Posterior vena cava (tissue), 2 donors: Measurements from ENCODE around the gene NKAIN2. TPM values are rescaled to one million over a fixed set of nuclear protein-coding genes. Genes with fewer than 3 reads are reported as not detected.

Experiments
- DNase-seq: peaks from one replicate; pipeline ENCODE4 v3.0.0-alpha.2; 2020; ENCODE audit warnings: low spot score
- intact Hi-C, 2 donors: fragments of 100-400 bp; cut with DNase I; formaldehyde crosslinking; loops; one replicate each; pipeline versions ENCODE4 v1.14.1 to v1.14.2; 2022 to 2023
- total RNA-seq, 2 donors: library from RNA; stranded (reverse); fragmentation: NEBNext Ultra II Directional; extraction: Animal tissue kit (Norgen Biotek cat#: 25700); gene quantifications; one replicate each; pipeline ENCODE4 v1.2.1, GENCODE V29; 2021
- donor health status: DM: yes; HTN: yes; CAD: no.
- donor health status: DM: yes; HTN: yes; CAD: no.

Gene NKAIN2
- total RNA-seq, 2 donors from 2014 or later = 0.23 to 0.81 TPM

DNA sequence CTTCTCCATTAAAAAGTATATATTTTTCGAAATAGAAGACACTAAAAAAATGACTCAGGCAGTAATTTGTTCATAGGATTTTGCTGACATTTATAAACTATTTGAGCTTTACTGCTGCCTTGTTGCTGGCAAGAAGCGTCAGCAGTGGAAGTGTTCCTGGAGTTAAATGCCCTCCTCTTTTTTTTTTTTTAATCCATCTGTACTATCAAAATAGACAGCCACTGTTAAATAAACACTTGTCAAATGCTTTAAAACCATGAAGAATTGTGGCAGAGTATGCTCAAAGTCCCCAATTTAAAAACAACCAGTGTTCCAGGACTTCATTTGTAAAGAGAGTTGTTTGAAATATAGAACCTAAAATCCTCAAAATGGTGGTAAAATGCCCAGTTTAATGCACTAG is 253.8 kb downstream of the NKAIN2 start:
- DNase-seq = no peak
- intact Hi-C loops = no loop called here

DNA sequence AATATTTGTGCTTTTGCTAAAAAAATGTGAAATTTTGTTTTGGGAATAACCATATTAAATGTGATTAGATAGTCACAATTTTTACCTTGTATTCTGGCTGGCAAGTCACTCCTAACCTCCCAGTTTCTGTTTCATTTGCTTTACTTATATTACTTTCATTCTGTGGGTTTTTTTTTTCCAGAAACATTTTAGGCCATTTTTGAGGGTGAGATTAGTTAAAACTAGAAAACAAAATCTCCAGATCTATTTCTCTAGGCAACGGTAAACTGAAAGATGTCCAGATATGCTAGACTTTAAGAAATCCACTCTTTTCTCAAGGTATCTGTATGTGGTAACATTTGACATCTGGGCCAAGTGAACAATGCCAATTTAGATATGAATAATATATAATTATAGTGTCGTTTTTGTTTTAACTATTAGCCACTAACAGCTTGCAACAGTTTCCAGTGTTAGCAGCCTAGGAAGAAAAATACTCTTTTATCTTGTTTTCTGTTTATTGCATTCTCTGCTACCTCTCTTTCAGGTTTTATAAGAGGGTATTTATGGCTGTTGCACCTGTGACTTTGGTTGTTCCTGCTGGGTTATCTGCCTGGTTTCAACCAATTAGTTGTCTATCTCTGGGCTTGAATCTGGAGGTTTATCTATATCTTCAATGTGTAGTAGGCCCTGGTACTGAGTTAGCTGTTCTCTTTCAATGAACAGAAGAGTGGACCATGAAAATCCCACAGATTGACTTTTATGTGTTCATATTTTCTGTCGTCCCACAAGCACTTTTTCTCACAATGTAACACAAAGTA is 260.9 kb downstream of the NKAIN2 start:
- no peak for DNase-seq
- intact Hi-C loops = no loop called here

DNA sequence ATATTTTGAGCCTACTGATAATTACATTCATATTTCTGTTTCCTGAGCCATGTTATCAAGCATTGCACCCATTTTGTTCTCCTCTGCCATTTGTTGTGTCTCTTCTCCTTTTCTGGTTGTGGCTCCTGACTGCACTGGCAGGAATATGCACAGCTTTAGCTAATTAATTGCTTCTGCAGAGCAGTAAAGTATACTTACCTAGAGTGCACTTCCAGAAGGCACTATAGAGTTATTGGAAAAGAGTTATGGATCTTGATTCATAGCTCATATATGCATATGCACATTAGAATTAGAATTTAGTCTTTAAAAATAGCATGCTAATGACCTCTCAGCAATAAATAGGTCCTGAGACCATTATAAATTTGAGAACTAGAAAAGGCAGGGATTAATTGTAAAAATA is 262.6 kb downstream of the NKAIN2 start:
- DNase-seq = no peak
- intact Hi-C loops = no loop called here

GRCh38 chr6:124066946-124067552 is 263.4 kb downstream of the NKAIN2 start:
- intact Hi-C loops = no loop called here
- DNase-seq = no peak

DNA sequence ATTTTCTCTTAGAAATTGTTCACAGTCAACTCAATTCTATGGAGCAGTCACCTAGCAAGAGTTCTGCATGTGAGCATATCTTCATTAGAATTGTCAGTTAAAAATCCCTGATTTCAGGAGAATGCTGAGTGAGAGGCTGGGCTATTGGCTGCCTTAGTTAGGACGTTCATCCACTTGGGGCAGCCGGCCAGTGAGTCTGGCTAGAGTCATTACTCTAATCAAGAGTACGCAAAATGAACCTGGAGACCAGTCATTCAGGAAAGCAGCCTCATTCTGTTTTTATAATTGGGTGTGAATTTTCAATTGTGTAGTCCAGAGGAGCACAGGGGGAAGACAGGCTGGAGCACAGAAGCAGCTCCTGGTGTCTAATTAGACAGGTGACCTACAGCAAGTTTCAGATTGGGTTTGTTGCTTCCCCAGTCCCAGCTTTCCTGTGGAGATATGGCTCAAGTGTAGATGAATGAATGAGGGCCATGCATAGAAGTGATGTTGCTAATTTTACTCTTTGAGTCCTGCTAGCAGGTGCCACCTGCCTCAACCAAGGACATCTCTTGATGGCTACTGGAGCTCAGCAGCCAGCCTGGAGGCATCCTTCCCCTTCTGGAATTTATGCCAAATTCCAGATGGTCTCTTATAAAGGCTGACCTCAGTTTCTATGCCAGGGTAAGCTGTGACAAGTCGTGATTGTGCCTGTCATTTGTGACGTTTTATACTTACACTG is 265.7 kb downstream of the NKAIN2 start:
- DNase-seq = no peak
- intact Hi-C loops = no loop called here

DNA sequence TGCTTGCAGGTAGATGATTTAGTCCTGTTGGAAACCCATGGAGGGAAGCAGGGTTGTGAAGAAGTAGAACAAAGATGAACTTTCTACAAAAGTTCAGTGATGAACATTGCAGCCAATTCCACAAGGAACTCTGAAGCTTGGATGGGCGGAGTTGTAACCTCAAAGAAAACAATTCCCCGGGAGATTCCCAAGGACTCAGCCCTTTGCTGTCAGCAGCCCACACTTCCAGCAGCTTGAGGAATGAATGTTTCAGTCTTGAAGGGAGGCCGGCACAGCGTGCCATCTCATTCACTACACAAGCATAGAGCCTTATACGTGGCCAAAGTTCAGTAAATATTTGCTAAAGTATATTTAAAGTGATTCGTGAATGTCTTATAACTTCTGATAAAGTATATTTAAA is 269.4 kb downstream of the NKAIN2 start:
- intact Hi-C loops = no loop called here
- no peak for DNase-seq

GRCh38 chr6:124073820-124074587 is 270.3 kb downstream of the NKAIN2 start:
- intact Hi-C loops = no loop called here
- no peak for DNase-seq

DNA sequence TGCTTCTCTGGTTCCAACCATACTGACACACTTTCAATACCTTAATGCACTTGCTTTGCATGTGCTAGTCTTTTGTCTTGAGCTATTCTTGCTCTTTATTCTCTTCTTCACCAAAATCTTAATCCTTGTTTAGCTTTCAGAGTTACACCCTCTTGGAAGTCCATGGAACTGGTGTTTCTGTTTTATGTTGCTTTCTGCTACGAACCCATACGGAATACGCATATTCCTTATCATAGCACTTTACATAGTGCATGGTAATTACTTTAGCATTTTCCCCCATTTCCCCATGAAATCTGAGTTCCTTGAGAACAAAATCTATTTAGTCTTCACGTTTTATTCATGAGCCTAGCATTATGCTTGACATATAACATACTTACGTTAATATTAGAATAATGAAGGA is 270.9 kb downstream of the NKAIN2 start:
- intact Hi-C loops = no loop called here
- DNase-seq = no peak

DNA sequence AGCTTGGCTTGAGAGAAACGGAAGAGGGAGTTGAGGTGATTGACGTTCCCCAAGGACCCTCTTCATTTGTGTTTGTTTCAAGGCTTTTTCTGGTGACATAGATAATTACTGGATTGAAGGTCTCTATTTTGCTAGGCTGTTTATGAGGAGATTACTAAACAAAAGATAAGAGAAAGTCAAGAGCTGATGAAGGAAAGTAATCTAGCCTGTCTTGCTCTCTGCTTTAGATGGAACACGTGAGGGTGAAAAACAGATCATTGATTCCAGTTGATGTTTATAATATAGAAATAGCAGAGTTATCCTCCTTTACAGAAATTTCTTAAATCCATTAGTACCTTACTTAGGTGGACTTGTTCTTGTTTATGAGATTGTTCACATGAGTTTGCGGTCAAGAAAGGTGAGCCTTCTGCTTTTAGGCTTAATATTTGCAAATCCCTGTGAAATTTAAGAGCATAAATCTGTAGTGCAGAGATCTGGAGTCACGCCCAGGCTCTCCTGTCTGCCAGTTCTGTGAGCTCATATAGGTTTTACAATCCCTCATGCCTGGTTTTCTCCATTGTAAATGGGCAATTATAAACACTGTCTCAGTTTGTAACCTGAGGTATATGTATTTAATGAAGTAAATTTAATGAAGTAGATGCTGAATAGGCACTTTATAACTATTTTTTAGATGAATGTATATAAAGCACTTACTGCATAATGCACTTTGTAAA is 272.8 kb downstream of the NKAIN2 start:
- DNase-seq = no peak
- intact Hi-C loops = no loop called here

- DNase-seq = no peak
- intact Hi-C loops = no loop called here
These were observed 274.5 kb downstream of the NKAIN2 start for GRCh38 chr6:124078169-124078568.

DNA sequence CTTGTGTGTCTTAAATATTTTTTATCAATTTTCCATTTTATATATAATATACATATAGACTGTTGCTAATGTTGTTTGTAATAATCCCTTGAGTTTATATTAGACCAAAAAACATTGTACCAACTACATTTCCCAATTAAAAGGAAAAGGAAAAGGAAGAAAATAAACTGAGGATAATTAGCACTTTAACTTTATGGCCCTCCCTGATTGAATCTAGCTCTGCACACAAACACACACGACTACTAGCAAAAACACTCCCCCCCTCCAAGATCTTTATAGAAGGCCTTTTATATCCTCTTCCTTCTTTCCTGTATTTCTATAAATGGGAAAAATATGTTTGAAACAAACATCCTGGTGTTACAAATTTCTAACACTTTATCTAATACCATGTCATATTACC is 276.8 kb downstream of the NKAIN2 start:
- no peak for DNase-seq
- intact Hi-C loops = no loop called here

DNA sequence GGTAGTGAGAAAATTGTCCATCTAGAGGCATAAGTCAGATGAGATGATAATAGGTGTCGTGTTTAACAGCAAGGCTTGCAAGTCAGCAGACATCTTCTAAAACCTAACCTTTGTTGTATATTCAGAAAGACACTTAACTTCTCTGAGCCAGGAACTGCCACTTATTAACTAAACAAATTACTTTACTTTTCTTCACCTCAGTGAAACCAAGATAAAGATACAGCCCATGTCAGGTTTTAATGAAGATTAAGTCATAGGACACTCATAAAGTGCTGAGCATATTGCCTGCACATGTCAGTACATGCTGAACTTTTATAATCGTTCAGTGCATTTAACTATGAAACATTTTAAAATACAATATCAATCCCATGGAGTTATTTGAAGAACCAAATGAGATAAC is 286.8 kb downstream of the NKAIN2 start:
- intact Hi-C loops = no loop called here
- DNase-seq = no peak

DNA sequence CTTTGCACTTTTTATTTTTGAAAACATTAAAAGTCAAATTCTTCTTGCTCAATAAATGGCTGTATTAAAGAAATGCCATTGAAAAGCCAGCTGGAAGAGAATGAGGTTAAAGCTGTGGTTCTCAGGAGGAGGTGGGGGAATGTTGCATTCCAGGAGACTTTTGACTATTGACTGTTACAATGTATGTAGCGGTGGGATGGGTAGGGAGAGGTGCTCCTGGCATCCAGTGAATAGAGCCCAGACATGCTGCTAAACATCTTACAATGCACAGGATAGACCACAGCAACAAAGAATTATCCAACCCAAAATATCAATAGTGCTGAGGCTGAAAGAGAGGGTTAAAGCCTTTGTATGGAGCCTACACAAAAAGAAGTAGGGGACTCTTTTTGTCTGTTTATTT is 295.9 kb downstream of the NKAIN2 start:
- intact Hi-C loops = no loop called here

DNA sequence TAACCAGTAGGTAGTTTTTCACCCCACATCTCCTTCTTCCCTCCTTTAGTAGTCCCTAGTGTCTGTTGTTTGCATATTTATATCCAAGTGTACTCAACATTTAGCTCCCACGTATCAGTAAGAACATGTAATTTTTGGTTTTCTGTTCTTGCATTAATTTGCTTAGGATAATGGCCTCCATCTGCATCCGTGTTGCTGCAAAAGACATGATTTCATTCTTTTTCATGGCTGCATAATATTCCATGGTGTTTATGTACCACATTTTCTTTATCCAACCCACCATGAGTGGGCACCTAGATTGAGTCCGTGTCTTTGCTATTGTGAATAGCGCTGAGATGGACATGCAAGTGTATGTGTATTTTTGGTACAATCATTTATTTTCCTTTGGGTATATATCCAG is 306.8 kb downstream of the NKAIN2 start:
- intact Hi-C loops = no loop called here
- no peak for DNase-seq

More for the DNA sequence above, 295.9 kb downstream of the NKAIN2 start:
- no peak for DNase-seq

DNA sequence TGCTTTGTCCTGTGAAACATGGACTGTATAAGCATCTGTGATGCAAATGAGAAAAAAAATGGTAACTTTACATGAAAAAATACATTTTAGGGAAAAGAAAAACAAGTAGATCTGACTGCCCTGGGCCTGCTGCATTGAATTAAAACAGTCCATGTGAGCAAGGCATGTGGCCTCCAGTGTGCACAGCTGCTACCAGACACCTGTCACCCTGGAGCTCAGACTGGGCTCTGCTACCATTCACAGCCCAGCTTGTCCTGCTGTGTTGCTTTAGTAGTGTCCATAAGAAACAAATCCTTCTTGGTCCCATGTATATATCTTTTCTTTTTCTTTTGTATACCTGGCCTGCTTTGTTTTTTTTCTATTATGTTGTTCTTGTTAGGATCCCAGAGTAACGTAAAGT is 315.9 kb downstream of the NKAIN2 start:
- no peak for DNase-seq
- intact Hi-C loops = no loop called here

DNA sequence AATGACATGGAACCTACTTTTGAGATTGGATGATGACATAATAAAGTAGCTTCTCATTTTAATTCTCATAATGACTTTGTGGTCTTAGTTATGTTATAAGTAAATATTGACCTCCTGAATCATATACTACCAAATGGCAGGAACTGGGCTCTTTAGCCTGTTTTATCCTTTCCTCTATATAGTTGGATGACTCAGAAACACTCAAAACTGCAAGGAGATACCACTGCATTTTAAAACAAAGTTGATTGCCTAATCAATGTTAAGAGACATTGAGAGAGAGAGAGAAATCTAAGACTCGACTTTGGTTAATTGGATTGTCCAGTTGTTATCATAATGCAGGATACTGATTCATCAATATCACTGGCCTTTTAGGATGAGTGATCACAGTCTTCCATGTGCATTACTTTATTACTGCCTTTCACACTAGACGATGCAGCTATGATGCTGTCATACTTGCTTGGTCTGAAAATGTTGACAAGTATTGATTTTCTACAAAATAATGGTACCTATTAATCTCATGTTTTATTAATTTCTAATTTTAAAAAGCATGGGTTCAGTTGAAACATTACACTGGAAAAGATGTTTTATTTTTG is 320.0 kb downstream of the NKAIN2 start:
- intact Hi-C loops = no loop called here
- no peak for DNase-seq

- no peak for DNase-seq
- intact Hi-C loops = no loop called here
These were observed 327.6 kb downstream of the NKAIN2 start for GRCh38 chr6:124131259-124131658.

DNA sequence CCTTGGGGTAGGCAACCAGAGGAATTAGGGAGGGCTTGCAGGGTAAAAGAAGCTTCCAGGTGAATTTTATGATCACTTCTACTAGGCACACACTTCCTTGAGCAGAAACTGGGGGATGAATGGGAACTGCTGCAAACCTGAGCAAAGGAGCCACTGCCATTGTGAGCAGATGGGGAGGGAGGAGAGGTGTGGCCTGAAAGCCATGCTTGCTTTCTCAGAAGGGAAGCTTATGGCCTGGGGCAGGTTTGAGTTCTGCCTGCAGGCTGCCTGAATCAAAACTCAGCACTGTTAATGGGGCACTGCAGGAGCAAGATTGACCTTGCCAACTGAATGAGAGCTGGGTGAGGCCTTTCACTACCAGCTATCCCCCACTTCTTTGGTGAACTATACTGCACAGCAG is 328.1 kb downstream of the NKAIN2 start:
- intact Hi-C loops = no loop called here
- DNase-seq = no peak

DNA sequence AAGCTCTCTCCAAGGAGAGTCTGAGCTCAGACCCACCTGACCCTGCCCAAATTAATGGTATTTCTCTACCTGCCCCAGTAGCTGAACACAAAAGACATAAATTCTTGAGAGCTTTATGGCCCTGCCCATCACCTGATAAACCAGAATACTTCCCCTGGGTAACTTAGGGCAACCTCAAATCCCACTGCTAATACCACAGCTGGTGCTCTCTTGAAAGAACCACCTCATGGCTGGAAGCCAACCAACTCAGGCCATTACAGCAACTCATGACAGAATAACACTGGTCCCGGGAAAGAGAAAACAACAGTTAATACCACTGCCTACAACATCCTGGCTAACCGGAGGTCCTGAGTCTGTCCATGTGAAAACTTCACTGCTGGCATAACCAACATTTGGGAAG is 328.6 kb downstream of the NKAIN2 start:
- intact Hi-C loops = no loop called here
- no peak for DNase-seq
